HG02798 (cell line): Measurements from ENCODE around the gene PPA2.
"Not testable (repeated sequence)": the region's sequence is repeated elsewhere in the genome, so short reads cannot be mapped to it uniquely, and the experiment has no call there.

ENCODE experiments used
- ATAC-seq: cut with Tn5 transposase; IDR thresholded peaks from one replicate; pipeline ENCODE4 v1.9.1; 2021; ENCODE audit warnings: mild to moderate bottlenecking; ENCODE audit not compliant: unreplicated experiment, poor library complexity

Gene PPA2

DNA sequence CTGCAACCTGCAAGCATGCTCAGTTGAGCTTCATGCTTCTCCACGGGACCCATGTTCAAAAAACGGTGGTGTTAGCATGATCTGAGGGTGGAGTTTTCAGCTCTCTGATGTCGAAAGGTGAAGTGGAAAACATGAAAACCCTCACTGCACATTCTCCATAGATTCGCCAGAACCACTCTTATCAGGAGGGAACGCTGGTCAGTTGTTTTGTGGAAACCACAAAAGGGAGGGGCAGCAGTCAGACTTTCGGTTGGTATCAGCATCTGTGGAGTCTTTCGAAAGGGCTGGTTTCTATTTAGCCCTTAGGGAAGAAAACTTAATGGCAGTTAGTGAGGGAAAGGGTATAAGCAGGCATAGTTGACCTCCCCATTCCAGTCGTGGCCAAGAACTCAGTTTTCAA lies 12.6 kb downstream of the PPA2 start:
- ATAC-seq: peak; percentile 77

GRCh38 chr4:105460306-105460705 lies 13.6 kb downstream of the PPA2 start:
- no peak for ATAC-seq

DNA sequence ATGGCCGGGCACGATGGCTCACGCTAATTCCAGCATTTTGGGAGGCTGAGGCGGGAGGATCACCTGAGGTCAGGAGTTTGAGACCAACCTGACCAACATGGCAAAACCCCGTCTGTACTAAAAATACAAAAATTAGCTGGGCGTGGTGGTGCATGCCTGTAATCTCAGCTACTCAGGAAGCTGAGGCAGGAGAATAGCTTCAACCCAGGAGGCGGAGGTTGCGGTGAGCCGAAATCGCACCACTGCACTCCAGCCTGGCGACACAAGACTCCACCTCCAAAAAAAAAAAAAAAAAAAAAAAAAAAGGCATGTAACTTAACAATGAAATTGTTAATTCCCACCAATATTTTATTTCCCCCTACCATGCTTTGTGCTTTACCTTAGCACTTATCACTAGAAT lies 15.3 kb downstream of the PPA2 start:
- not testable (repeated sequence) for ATAC-seq

DNA sequence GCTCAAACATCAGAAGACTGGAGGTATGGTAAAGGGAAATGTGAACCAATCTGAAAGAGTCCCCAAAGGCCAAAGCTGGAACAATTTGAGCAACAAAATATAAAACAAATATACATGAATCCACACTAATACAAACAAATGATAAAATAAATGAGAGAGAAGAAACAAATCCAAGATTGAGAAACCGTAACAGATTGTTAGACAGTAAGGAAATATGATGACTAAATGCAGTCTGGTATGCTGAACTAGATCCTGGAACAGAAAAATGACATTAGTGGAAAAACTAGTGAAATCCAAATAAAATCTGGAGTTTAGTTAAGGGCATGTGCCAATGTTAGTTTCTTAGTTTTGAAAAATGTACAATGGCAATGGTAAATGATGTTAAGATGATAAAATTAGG lies 15.9 kb downstream of the PPA2 start:
- no peak for ATAC-seq

- no peak for ATAC-seq
Observed at GRCh38 chr4:105455998-105456397, 17.9 kb downstream of the PPA2 start.

DNA sequence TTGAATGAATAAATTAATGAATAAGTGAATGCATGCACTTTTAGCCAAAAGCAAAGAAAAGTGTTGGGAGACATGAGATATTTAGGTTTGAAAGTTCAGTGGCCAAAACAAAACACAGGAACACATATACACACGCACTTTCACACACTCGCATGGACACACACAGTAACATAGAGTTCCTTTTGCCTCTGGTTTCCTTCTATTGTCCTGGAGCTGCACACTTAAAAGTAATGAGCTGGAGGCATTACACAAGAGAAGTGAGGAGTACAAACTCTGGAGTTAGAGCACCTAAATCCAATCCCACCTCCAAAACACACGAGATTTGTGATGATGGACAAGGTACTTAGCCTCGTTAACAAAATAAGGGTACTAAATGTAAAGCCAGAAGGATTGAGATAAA lies 18.7 kb downstream of the PPA2 start:
- ATAC-seq: no peak

DNA sequence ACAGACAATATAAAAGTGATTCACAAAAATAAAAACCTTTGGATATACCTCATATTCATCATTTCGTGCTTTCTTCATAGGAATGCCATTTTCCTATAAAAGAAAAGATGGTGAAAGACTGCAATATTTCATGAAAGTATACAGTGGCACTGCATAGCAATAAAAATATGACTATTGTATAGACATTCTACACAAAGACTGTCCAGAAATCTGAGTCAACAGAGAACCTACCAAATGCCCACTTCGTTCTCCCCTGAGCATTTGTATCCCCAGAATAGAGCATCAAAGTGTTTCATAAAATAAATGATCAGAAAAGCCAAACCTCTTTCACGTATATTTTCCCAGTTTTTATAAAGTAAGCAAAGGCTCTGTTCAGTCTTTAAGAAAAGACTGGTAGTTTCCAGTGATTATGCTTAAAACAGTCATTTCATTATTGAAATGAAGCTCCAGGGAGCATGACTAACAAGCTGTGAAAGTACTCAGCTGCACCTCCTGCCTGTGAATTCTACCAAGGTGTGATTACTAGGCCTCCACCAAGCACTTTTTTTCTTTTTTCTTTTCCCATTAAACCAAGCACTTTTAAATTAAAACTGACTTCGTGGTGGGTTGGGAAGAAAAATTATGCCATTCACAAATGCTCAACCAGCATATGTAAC lies 20.2 kb downstream of the PPA2 start:
- ATAC-seq: peak; percentile 90

DNA sequence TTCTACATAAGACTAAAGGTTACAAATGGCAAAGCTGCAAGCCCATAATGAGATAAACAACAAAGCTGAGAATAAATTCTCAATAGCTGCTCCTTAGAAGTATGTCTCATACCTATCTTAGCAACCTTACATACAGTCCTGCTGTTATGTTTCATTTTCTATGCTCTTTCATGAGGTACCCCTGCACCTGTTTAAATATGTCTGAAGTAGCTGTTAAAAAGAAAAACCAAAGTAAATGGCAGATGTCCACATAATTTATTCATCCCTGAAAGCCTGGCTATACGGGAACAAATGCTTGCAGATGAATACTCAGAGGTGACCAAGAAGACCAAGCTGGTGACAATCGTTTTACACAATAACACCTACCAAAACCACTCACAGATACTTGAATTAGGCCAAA lies 22.5 kb downstream of the PPA2 start:
- ATAC-seq: no peak

- ATAC-seq: no peak
Observed at GRCh38 chr4:105440890-105441289, 33.0 kb downstream of the PPA2 start.

DNA sequence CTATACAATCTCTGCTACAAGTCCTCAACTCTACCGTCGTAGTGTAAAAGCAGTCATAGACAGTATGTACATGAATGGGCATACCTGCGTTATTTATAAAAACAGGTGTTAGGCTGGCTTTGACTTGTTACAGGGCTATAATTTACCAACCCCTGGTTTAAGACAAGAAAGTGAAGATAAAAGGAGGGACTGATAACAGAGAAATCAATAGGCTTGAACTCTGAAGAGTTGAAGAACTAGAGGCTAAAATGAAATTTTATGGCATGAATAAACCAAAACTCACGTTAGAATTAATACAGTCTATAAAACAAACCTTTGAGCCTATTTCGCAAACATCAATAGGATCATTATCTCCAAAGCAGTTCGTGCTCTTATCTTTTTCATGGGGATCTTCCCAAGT lies 36.2 kb downstream of the PPA2 start:
- no peak for ATAC-seq

DNA sequence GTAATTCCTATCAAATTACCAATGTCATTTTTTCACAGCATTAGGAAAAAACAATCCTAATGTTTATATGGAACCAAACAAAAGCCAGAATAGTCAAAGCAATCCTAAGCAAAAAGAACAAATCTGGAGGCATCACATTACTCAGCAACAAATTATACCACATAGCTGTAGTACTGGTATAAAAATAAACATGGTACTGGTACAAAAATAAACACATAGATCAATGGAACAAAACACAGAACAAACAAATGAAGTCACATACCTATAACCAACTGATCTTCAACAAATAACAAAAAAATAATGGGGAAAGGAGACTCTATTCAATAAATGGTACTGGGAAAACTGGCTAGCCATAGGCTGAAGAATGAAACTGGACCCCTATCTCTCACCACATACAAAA lies 37.4 kb downstream of the PPA2 start:
- no peak for ATAC-seq

- ATAC-seq: no peak
Observed at GRCh38 chr4:105434940-105435339, 38.9 kb downstream of the PPA2 start.

DNA sequence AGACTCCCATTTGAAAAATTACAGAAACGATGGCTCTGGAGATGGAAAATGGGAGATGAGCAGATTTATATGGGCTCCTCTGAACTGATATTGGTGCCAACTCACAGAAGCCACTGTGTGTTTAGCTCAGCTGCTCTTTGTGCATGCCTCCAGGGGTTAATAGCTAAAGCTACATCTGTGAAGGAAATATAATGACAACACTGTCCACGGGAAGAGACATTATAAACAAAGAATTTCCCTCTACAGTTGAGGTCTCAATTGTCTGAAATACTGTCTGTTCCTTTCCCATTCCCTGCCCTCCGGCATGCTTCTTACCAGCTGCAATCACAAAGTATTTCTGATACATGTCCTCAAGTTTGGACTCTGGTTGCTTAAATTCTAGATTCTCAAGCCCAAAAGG lies 40.4 kb downstream of the PPA2 start:
- ATAC-seq: no peak

- ATAC-seq: no peak
Observed at GRCh38 chr4:105432438-105432837, 41.4 kb downstream of the PPA2 start.

DNA sequence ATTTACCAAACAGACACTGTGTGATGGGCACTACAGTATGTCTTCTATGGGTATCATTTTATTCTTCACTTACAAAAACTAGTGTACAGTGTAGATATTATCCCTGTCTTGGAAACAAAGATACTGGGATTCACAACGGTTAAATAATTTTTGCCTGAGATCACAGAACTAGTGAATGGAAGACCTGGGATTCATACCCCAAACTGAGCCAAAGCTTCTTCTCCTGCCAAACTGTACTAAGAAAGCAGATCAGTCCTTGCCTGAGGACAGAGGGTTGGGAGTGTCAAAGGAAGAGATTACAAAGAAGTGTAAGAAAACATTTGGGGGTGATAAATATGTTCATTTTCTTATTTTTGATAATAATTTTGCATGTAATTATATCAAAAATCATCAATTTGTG lies 43.1 kb downstream of the PPA2 start:
- ATAC-seq: no peak

DNA sequence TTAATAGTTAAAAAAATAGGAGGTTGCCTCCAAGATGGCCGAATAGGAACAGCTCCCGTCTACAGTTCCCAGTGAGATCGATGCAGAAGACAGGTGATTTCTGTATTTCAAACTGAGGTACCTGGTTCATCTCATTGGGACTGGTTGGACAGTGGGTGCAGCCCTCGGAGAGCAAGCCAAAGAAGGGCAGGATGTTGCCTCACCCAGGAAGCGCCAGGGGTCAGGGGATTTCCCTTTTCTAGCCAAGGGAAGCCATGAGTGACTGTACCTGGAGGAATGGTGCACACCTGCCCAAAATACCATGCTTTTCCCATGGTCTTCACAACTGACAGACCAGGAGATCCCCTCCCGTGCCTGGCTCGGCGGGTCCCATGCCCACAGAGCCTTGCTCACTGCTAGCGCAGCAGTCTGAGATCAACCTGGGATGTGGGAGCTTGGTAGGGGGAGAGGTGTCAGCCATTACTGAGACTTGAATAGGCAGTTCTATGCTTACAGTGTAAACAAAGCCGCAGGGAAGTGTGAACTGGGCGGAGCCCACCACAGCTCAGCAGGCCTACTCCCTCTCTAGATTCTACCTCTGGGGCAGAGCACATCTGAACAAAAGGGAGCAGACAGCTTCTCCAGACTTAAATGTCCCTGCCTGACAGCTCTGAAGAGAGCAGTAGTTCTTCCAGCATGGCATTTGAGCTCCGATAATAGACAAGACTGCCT lies 47.5 kb downstream of the PPA2 start:
- no peak for ATAC-seq

GRCh38 chr4:105422207-105422920 lies 51.5 kb downstream of the PPA2 start:
- ATAC-seq: no peak

DNA sequence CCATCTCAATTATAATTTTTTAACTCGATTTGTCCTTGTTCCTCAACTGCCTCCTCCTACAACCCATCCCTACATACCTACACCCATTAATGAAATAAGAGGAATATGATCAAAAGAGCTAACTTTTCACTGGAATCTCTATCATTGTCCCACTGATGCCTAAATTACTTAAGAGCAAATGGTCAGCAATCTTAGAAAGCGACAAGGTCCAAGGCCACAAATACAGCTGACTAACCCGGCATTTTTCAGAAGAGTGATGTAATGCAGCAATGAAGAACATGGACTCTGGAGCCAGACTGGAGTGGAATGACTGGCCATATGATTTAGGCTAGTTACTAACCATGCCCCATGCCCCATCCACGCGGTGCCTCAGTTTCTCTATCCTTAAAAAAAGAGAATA lies 56.2 kb downstream of the PPA2 start:
- ATAC-seq: no peak

DNA sequence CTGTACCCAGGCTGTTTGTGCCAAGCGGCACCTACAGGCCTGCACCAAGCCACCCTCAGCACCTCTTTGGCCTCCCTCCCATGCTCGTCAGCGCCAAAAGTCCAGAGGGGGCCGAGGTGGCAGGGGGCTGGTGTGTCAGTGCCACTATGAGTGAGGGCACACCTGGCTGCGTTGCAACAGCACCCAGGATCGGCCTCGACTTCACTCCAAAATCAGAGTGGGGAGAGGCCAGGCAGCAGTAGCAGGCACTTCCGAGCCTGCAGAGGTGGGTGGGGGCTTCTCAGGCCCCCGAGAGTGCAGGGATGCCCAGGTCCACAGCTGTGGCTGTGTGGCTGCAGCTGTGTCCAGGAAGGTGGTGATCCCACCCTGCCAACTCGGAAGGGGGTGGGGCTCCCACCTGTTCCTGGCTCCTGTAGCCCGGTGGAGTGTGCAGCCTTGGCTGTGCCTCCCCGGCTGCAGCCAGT lies 58.5 kb downstream of the PPA2 start:
- ATAC-seq: no peak

- ATAC-seq: no peak
Observed at GRCh38 chr4:105414316-105414715, 59.5 kb downstream of the PPA2 start.

DNA sequence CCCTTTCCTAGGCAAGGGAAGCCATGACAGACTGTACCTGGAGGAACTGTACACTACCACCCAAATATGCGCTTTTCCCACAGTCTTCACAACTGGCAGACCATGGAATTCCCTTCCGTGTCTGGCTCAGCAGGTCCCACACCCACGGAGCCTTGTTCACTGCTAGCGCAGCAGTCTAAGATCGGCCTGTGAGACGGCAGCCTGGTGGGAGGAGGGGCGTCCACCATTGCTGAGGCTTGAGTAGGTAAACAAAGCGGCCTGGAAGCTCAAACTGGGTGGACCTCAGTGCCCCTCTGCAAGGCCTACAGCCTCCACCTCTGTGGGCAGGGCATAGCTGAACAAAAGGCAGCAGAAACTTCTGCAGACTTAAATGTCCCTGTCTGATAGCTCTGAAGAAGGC lies 64.7 kb downstream of the PPA2 start:
- not testable (repeated sequence) for ATAC-seq
